IPS-NIHi7 (cell line): ENCODE measurements around the gene ANKRD22.
"Not testable (repeated sequence)": the region's sequence is repeated elsewhere in the genome, so short reads cannot be mapped to it uniquely, and the experiment has no call there.

ENCODE experiments used
- DNase-seq: peaks from one replicate; pipeline ENCODE4 v3.0.0; 2012; ENCODE audit warnings: mixed read lengths; ENCODE audit errors: extremely low spot score

Gene ANKRD22

DNA sequence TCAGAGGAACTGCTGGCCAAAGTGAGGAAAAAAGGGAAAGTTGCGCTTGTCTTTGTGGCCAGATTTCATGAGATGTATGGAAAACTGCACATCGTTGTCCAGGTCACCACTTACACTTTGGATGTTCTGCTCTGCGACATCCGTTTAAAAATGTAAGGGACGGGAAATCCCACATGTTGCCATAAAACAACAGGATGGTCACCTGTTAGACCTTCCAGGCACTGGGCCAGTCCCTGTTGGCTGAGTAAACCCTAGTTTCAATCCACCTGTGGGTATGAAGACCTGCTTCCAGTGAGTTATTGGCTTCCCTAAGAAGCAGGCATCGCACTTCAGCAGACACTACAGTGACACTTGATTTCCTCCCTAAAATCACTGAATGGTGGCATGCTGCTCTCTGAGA is 25.7 kb upstream of the ANKRD22 start:
- DNase-seq, result no peak

DNA sequence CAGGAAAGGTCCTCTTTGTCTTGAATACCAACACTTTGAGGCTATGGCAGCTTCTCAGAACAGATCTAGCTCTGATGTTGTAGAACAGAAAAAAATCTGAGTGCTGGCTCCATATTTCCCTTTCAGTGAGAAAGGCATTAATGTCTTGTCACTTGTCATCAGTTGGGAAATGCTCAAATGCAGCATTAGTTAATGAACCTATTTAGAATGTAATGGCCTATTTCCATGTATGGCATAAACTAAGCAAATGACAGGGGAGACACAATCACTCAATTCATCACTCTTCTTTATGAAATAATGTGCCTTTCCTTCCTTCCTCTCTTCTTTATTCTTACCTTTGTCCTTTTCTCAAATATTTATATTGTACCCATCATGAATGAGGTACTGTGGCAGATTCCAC is 23.4 kb upstream of the ANKRD22 start:
- DNase-seq, result no peak

- no peak for DNase-seq
Measured at GRCh38 chr10:88874281-88874680, 22.6 kb upstream of the ANKRD22 start.

DNA sequence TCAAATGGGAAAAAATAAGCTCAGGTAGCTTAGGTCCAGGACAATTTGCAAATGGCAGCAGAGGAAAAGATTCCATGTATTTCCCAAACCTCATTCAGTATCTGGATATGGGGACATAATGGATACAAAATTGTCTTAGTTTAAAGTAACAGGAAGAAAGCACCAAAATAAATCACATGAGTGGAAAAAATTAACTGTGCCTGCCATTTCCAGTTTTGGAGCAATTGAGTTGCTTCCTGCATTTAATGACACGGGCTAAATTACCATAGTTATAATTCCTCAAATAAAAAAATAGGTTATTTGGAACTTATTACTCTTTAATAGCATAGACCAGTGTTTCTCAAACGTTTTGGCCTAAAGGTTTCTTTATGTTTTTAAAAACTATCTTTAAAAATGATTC is 22.1 kb upstream of the ANKRD22 start:
- no peak for DNase-seq

GRCh38 chr10:88870089-88870488 is 18.4 kb upstream of the ANKRD22 start:
- DNase-seq, result no peak

GRCh38 chr10:88866454-88866853 is 14.8 kb upstream of the ANKRD22 start:
- DNase-seq, result no peak

DNA sequence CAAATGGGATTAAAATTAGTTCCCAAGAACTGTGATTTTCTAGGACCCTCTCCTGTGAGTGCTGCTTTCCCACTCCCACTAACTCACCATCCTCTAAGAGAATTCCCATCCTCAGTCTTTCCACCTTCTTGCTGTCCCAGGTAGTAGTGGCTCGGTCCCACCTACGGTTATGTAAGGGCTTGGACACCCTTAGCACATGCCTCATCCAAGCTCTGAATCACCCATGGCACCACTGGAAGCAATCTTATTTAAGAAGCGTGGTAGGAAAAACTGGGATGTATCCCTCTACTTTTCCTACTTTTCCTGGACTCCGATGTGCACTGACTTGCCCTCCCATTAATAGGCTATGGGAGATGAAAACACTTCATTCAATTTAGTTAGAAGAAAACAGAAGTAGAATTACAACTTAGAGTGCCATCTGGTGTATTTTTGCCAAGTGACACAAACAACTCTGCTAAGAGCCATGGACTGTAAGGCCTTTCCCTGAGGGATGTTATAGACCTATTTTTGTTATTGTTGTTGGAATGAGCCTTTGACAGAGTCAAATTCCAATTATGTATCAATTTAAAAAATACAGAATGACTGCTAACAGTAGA is 13.7 kb upstream of the ANKRD22 start:
- DNase-seq, result no peak

DNA sequence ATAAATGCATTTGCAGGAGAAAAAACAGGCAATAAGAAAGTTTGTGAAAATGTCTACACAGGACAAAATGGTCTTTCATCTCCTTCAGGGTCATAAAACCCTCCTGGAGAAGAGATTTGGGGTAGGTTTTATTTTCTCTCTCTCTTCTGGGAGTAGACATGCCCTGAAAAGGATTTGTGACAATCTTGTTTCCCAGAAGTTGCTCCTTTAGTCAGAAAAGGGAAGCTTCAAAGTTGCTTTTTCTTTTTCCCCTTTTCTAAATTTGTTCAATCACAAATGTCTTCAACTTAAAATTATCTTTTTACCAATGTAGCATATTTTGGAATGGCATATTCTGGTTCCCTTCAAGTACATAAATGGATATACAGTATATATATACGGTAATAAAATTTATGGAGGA is 9.4 kb upstream of the ANKRD22 start:
- DNase-seq, result no peak

- no peak for DNase-seq
Measured at GRCh38 chr10:88858491-88858890, 6.8 kb upstream of the ANKRD22 start.

DNA sequence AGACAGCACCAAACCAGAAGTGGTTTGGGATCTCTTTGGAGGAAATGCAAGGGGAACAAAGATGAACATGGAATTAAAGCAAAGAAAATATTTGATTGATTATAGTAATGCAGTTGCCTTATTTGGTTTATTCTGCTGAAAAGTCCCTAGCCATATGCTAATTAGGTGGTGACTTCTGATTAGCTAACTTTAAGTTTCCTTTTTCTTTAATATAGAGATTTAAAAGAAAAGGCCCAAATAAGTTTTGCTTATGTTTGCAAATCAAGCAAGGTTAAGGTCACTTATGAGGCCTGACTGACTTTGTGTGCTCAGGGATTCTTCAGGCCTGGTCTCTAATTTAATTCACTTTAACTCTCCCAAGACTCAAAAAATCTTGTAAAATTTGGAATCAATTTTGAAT is 6.2 kb upstream of the ANKRD22 start:
- DNase-seq, result no peak

DNA sequence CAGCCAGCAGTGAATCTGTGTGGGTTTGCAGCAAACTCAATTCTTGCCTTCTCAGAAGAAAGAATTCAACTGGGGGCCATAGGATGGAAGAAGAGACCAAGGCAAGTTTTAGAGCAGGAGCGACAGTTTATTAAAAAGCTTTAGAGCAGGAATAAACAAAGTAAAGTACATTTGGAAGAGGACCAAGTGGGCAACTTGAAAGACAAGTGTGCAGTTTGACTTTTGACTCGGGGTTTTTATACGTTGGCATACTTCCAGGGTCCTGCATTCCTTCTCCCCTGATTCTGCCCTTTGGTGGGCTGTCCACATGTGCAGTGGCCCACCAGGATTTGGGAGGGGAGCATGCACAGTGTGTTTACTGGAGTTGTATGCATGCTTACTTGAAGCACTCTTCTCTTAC is 3.0 kb upstream of the ANKRD22 start:
- no peak for DNase-seq

GRCh38 chr10:88853155-88853881 is 1.7 kb upstream of the ANKRD22 start:
- no peak for DNase-seq

- no peak for DNase-seq
Measured at GRCh38 chr10:88852327-88852726, 683 bp upstream of the ANKRD22 start.

- no peak for DNase-seq
Measured at GRCh38 chr10:88850712-88851111, 932 bp downstream of the ANKRD22 start.

- DNase-seq, result no peak
Measured at GRCh38 chr10:88849234-88849633, 2.4 kb downstream of the ANKRD22 start.

DNA sequence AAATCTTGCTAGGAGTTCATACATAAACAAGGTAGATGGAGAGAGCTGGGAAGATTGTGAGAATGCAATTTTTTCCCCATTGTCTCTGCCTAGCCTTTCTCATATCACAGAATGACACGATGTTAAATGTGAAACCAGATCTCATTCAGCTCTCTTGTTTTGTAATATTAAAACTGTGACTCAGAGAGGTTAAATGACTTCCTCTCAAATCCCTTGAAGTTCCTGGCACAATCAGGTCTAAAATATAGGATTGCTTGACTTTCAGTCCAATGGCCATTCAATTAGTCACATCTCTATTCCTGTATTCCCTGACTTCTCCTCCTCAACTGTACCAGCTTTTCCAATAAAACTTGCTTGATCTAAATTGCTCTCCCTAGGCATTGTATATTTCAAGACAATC is 3.1 kb downstream of the ANKRD22 start:
- DNase-seq, result no peak

GRCh38 chr10:88843171-88843570 is 8.5 kb downstream of the ANKRD22 start:
- no peak for DNase-seq

DNA sequence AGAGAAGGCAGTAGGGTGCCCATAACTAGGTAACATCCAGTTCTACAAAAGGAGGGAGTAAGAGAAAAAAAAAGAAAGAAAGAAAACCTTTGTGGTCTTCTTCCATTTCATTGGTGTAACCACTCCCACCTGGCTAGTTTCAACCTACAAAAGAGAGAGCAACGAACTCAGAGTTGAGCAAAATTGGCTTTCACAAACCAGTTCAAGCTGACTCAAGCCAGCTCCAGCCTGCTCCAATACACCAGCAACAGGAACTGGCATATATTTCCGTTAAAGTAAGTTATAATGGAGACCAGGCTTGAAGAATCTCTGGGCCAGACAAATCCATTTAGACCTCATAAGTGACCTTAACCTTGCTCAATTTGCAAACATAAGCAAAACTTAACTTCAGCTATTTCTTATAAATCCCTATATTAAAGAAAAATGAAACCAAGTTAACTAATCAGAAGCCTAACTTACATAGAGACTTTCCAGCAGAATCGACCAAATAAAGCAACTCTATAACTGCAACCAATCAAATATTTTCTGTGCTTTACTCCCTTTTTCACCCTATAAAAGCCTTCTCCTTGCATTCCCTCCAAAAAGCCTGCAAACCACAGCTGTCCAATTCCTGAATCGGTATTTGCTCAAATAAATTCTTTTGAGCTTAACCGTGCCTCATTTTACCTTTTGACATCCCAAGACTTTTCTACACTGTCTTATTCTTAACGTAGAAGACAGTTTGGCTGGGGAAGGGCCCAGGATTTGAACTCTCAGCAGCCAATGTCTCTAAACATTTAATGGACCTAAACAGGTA is 10.1 kb downstream of the ANKRD22 start:
- DNase-seq, result no peak

DNA sequence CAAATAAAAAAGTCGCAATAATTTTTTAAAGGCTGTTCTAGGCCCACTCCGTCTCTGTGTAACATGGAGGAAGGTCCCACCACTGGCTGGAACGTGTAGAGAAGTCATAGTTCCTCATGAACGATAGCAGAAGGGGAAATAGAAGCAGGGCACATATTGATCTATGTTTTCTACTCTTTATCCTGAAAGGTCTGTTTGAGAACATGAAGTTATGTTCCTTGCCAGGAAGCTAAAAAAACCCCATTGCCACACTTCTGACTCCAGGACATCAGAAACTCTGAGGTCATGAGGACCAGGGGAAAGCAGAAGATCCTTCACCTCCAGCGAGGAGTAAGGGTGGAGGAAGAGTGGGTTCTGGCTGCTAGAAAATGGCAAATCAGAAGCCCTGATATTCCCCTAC is 10.8 kb downstream of the ANKRD22 start:
- no peak for DNase-seq

DNA sequence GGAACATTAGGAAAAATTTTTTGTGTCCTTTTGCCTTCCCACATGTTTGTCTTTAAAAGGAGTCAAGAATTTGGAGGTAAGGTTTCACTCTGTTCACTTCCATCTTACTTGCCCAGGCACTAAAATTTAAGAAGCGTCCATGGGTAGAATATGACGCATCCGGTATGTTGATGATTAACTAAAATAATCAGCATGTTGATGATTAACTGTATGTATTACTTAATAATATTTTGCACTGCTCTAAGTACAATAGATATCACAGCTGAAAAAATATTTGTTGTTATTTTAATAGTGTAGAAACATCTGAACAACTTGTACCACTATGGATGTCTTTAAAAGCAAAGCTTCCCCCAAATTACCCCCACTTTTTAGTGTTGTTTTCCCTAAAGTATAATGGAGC is 11.5 kb downstream of the ANKRD22 start:
- no peak for DNase-seq

DNA sequence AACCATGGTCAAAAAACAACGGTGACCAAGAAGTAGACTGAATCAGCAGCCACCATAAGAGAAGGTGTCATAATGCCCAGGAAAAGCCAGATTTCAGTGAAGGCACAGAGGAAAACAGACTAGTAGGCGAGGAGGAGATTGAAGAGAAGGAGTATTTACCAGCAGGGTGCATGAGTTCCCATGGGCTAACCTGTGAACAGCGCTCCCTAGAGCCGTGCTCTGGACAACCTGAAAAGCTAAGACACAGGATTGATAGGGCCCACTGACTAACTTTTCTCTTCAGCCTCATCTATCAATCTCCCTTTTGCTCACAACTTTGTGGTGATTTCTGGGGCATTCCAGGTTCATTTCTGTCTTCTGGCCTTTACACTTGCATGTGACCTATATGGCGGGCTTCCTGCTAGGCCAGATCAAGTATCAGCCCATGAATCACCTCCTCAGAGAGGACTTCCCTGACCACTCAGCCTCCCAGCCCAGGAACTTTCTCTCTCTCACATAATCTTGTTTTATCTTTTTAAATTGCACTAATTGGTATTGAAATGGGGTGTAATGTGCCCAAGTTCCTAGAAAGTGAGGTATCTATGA is 12.8 kb downstream of the ANKRD22 start:
- peak; percentile 15 for DNase-seq

DNA sequence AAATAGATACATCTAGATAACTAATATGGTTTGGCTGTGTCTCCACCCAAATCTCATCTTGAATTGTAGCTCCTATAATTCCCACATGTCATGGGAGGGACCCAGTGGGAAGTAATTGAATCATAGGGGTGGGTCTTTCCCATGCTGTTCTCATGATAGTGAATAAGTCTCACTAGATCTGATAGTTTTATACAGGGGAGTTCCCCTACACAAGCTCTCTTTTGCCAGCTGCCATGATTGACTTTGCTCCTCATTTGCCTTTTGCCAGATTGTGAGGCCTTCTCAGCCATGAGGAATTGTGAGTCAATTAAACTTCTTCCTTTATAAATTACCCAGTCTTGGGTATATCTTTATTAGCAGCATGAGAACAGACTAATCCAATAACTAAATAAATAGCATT is 14.0 kb downstream of the ANKRD22 start:
- DNase-seq, result not testable (repeated sequence)

DNA sequence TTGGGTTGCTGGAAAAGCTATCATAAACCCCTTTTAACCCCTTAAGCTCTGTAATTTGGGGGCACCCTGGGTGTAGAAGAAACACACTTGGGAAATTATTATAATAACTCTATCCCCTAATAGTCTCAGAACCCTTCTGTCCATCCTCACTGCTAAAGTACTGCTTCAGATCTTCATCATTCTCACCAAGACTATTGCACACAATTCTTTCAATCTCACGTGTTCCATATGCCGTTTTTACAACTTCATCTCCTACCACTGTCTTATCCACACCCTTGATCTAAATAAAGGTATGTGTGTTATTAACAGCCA is 15.8 kb downstream of the ANKRD22 start:
- no peak for DNase-seq
